ENCODE data around the gene ASAP3. TPM values are rescaled to one million over a fixed set of nuclear protein-coding genes. Genes with fewer than 3 reads are reported as not detected.

The ASAP3 gene
- polyA plus RNA-seq, 2 of the 4 experiments (the other 2 are of a cell fraction), result 4.0 to 5.2 TPM

DNA sequence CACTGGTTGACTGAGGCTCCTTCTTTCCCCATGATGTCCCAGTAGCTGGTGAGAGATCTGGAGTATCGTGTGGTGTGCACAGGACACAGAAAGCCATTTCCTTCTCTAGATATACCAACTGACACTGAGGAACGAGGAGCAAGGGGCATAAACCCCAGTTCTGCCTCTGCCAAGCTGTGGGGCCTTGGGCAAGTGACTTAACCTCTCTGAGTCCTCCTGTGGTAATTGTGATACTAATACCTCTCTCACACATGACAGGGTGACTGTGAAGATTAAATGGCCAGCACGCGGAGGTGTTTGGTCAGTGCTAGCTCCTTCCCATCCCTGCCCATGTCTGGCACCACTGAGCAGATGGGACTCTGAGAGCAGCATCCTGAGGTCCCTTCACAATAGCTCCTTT is 33.1 kb downstream of the ASAP3 start:
- no peaks in the 10 kb centered on the region for H3K4me1 ChIP-seq
- WGBS (ENCODE audit: missing lambda C conversion rate), result 93% methylated on average over 3 of the region's 4 CpGs
- ChIA-PET CTCF (interaction anchor here (1.3 kb wide), 1 partner anchor 47 kb away, joined by 3 read pairs; no protein-coding TSS in a partner anchor), POLR2A (no interaction called here)
- H3K4me3 ChIP-seq, result no peak overlapping the region
- H3K27ac ChIP-seq, result no peak overlapping the region
- TF ChIP-seq, protein P1, sequence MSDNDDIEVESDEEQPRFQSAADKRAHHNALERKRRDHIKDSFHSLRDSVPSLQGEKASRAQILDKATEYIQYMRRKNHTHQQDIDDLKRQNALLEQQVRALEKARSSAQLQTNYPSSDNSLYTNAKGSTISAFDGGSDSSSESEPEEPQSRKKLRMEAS (IDR thresholded peaks at IDR 0.05), result no peak
- TF ChIP-seq GATA3 (IDR thresholded peaks at IDR 0.05; ENCODE audit: borderline replicate concordance), result no peak
- no peak for TF ChIP-seq USF2 (IDR thresholded peaks at IDR 0.05)
- no peak for TF ChIP-seq ESRRA (IDR thresholded peaks at IDR 0.05; ENCODE audit: borderline replicate concordance, low read length)
- no peak for TF ChIP-seq ZC3H11A (IDR thresholded peaks at IDR 0.05)
- no peak for TF ChIP-seq MYC (IDR thresholded peaks at IDR 0.05; ENCODE audit: borderline replicate concordance, low read length)
- TF ChIP-seq HDAC2 (IDR thresholded peaks at IDR 0.05), result no peak
- TF ChIP-seq, protein P2, sequence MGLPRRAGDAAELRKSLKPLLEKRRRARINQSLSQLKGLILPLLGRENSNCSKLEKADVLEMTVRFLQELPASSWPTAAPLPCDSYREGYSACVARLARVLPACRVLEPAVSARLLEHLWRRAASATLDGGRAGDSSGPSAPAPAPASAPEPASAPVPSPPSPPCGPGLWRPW (IDR thresholded peaks at IDR 0.05), result no peak
- TF ChIP-seq NPAS2 (CRISPR knock-in tag; IDR thresholded peaks at IDR 0.05; ENCODE audit: borderline replicate concordance), result no peak
- TF ChIP-seq, protein P3, sequence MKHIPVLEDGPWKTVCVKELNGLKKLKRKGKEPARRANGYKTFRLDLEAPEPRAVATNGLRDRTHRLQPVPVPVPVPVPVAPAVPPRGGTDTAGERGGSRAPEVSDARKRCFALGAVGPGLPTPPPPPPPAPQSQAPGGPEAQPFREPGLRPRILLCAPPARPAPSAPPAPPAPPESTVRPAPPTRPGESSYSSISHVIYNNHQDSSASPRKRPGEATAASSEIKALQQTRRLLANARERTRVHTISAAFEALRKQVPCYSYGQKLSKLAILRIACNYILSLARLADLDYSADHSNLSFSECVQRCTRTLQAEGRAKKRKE (CRISPR knock-in tag; IDR thresholded peaks at IDR 0.05; ENCODE audit: low read depth), result no peak
- TF ChIP-seq PBX3 (IDR thresholded peaks at IDR 0.05), result no peak
- TF ChIP-seq NFE2L2 (conservative IDR thresholded peaks at IDR 0.05; ENCODE audit: low read length), result no peak
- TF ChIP-seq HEYL (CRISPR knock-in tag; IDR thresholded peaks at IDR 0.05), result no peak
- no peak for TF ChIP-seq EHF (CRISPR knock-in tag; IDR thresholded peaks at IDR 0.05)
- ATAC-seq (no peak), DNase-seq (ENCODE audit: low read depth in 1 of 2, low spot score in 1 of 2) (no peak), FAIRE-seq (no peak)
- H3K9me3 ChIP-seq, result no peaks in the 10 kb centered on the region
- H3K4me2 ChIP-seq, result no peak overlapping the region

DNA sequence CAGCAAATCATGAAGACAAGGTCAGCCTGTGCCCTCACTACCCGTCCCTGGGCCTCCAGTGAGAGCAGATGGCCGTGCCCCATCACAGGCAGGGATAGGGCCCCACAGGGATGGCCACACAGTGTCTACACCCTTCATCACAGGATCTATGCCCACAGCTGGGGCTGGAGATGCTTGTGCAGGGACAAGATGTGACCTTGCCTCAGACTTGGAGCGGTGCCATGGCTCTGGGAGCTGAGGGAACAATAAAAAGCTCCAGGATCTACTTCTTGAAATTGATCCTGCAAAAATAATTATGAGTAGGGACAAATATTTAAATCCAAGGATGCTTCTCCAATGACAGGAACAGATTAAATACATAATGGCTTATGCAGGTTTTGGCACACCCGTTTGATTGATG is 34.0 kb downstream of the ASAP3 start:
- FAIRE-seq (no peak), ATAC-seq (no peak), DNase-seq (ENCODE audit: low read depth in 1 of 2, low spot score in 1 of 2) (no peak)
- no peak overlapping the region for H3K4me3 ChIP-seq
- ChIA-PET CTCF (interaction anchor here (1.3 kb wide), 1 partner anchor 9 kb away, joined by 5 read pairs; no protein-coding TSS in a partner anchor), POLR2A (no interaction called here)
- TF ChIP-seq, protein P4, sequence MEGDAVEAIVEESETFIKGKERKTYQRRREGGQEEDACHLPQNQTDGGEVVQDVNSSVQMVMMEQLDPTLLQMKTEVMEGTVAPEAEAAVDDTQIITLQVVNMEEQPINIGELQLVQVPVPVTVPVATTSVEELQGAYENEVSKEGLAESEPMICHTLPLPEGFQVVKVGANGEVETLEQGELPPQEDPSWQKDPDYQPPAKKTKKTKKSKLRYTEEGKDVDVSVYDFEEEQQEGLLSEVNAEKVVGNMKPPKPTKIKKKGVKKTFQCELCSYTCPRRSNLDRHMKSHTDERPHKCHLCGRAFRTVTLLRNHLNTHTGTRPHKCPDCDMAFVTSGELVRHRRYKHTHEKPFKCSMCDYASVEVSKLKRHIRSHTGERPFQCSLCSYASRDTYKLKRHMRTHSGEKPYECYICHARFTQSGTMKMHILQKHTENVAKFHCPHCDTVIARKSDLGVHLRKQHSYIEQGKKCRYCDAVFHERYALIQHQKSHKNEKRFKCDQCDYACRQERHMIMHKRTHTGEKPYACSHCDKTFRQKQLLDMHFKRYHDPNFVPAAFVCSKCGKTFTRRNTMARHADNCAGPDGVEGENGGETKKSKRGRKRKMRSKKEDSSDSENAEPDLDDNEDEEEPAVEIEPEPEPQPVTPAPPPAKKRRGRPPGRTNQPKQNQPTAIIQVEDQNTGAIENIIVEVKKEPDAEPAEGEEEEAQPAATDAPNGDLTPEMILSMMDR (IDR thresholded peaks at IDR 0.05), result no peak
- TF ChIP-seq HMGXB4 (CRISPR knock-in tag; IDR thresholded peaks at IDR 0.05; ENCODE audit: borderline replicate concordance), result no peak
- TF ChIP-seq GATA3 (IDR thresholded peaks at IDR 0.05; ENCODE audit: borderline replicate concordance), result no peak
- TF ChIP-seq ELK1 (IDR thresholded peaks at IDR 0.05; ENCODE audit: low read depth, low read length), result no peak
- no peak for TF ChIP-seq CHD4 (IDR thresholded peaks at IDR 0.05; ENCODE audit: borderline replicate concordance)
- no peak for TF ChIP-seq ZNF302 (CRISPR knock-in tag; IDR thresholded peaks at IDR 0.05)
- TF ChIP-seq ZSCAN20 (CRISPR knock-in tag; IDR thresholded peaks at IDR 0.05), result no peak
- no peak for TF ChIP-seq MAZ (IDR thresholded peaks at IDR 0.05; ENCODE audit: borderline replicate concordance, low read depth, low read length)
- TF ChIP-seq, protein P2 (IDR thresholded peaks at IDR 0.05), result no peak
- no peak for TF ChIP-seq RFX5 (IDR thresholded peaks at IDR 0.05)
- TF ChIP-seq CBX8 (IDR thresholded peaks at IDR 0.05), result no peak
- TF ChIP-seq PHF8 (IDR thresholded peaks at IDR 0.05; ENCODE audit: borderline replicate concordance, low read depth), result no peak
- TF ChIP-seq, protein P3 (CRISPR knock-in tag; IDR thresholded peaks at IDR 0.05; ENCODE audit: low read depth), result no peak
- 90% methylated on average over 3 of the region's 4 CpGs for WGBS (ENCODE audit: missing lambda C conversion rate)
- H3K9me3 ChIP-seq, result no peaks in the 10 kb centered on the region
- no peak overlapping the region for H3K4me2 ChIP-seq
- H3K27ac ChIP-seq, result no peak overlapping the region
- H3K4me1 ChIP-seq, result no peaks in the 10 kb centered on the region

All from A549 (cell line).